H1 (cell line): ENCODE data around the gene SCARB1. TPM values are rescaled to one million over a fixed set of nuclear protein-coding genes. Genes with fewer than 3 reads are reported as not detected.

Source experiments
- ZNF274 ChIP-seq: IDR thresholded peaks from 2 replicates; pipeline ENCODE4 v1.7.0; 2012; ENCODE audit warnings: low read length, borderline replicate concordance; ENCODE audit errors: extremely low read depth
- polyA plus RNA-seq, 7 experiments: library from polyadenylated mRNA; depleted of rRNA in 3 of 7; stranded (reverse) in 5 of 7; unstranded in 2 of 7; fragments of >200 nt in 5 of 7; fragments of 200-250 nt in 2 of 7; gene quantifications; 1 replicate in 5 of 7; 2 replicates in 1 of 7; 4 replicates in 1 of 7; pipeline versions ENCODE4 v1.2.1 to v1.2.3, GENCODE V29; 2011 to 2013; ENCODE audit warnings: missing spikeins in 2 of 7, mixed read lengths in 2 of 7
- total RNA-seq: library from RNA; stranded (reverse); fragmentation: NEBNext Ultra II Directional; extraction: Animal tissue kit (Norgen Biotek cat#: 25700); gene quantifications from 2 replicates; pipeline ENCODE4 v1.2.1, GENCODE V29; 2021

Gene SCARB1
- total and polyA plus RNA-seq, 2 of the 8 experiments (the other 6 are each of a cell fraction or from before 2014, with no cell fraction given), result 45.3 to 57.1 TPM

GRCh38 chr12:124819525-124819924 lies 44.1 kb downstream of the SCARB1 start (continued):
- no peak for TF ChIP-seq ZNF274
